Measurements from ENCODE around the gene ASAH2. TPM values are rescaled to one million over a fixed set of nuclear protein-coding genes. Genes with fewer than 3 reads are reported as not detected.
"Not testable (repeated sequence)": the region's sequence is repeated elsewhere in the genome, so short reads cannot be mapped to it uniquely, and the experiment has no call there.

Gene ASAH2
- total RNA-seq, 1 donor = 0.21 TPM

DNA sequence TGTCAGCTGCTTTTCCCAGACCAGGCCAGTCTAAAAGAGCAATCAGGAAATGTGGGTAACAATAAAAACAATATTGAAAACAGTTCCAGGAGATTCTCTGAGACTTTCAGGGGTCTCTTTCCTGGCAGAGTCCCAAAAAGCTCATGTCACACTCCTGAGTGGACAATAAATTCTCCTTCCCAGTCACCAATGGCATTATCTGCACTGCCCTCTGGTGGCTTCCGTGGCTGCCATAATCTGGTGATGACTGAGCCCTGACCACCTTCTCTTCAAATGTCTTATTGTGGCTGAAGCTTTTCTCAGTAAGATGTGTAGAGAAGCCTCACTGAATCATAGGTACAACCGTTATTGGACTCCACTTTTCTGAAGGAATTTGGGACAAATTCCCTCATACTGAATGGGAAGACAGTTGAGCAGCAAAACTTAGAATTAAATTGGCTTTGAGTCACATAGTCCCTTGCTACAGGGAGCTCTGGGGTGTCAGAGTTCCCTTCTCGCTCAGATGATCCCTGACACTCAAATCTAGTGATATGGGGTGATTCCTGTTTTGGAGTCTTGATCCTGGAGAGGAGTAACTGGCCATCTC lies 24.4 kb upstream of the ASAH2 start:
- no peaks in the 10 kb centered on the region for H3K9me3 ChIP-seq (ENCODE audit: low read depth, low read length)
- no peaks in the 10 kb centered on the region for H3K4me1 ChIP-seq (ENCODE audit: insufficient read depth, low read length)
- no peak overlapping the region for H3K4me3 ChIP-seq (ENCODE audit: low read length)
- H3K27me3 ChIP-seq (ENCODE audit: insufficient read depth, low read length) = peaks cover 4% of the 10 kb centered on the region

DNA sequence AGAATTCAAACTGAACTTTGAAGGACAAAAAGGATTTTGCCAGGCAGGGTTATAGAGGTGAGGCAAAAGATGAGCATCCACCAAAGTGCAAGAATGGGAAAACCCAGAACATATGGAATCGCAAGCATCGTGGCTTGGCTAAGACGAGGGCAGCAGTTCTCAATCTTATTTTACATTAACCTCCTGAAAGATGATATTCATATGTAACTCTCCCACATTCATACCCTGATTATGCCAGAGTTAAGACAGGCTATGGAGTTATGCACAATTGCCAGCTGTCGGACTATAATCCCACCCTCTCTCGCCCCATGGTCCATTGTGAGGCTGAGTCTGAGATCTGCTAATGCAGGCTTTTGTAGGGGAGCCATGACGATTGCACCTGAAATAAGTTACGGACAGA lies 21.2 kb upstream of the ASAH2 start:
- Histone ChIP-seq H3K9me3 (ENCODE audit: low read depth, low read length) (no peaks in the 10 kb centered on the region), H3K4me3 (ENCODE audit: low read length) (no peak overlapping the region), H3K27me3 (ENCODE audit: insufficient read depth, low read length) (peaks cover 3% of the 10 kb centered on the region), H3K4me1 (ENCODE audit: insufficient read depth, low read length) (no peaks in the 10 kb centered on the region)

DNA sequence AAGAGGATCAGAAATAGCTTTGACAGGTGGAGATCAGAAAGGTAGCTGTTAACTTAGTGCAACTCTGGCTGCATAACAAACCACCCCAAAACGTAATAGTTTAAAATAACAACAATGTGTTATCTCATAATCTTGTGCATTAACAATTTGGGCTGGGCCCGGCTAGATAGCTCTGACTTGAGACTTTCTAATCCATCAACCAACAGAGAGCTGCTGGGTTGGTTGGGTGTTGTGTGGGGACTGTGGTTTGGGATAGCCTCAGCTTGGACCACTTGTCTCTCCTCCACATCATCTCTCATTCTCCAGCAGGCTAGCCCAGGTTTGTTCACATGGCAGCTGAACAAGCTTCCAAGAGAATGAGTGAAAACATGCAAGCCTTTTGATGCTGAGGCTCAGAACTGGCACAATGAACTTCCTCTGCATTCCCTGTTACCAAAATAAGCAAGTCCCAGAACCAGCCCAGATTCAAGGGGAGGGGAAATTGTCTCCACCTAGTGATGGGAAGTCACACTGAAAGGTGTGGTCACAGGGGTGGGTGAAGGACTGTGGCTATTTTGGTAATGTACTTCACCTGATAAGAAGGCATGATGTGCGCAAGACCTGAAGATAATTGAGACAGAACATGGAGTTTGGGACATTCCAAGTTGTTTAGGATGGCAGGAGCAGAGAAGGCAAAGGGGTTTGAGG lies 20.4 kb upstream of the ASAH2 start:
- Histone ChIP-seq H3K4me3 (ENCODE audit: low read length) (no peak overlapping the region), H3K27me3 (ENCODE audit: insufficient read depth, low read length) (peaks cover 3% of the 10 kb centered on the region), H3K4me1 (ENCODE audit: insufficient read depth, low read length) (no peaks in the 10 kb centered on the region), H3K9me3 (ENCODE audit: low read depth, low read length) (no peaks in the 10 kb centered on the region)

DNA sequence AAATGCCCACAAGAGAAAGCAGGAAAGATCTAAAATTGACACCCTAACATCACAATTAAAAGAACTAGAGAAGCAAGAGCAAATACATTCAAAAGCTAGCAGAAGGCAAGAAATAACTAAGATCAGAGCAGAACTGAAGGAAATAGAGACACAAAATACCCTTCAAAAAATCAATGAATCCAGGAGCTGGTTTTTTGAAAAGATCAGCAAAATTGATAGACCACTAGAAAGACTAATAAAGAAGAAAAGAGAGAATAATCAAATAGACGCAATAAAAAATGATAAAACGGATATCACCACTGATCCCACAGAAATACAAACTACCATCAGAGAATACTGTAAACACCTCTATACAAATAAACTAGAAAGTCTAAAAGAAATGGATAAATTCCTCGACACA lies 16.6 kb upstream of the ASAH2 start:
- H3K4me1 ChIP-seq (ENCODE audit: insufficient read depth, low read length); H3K9me3 ChIP-seq (ENCODE audit: low read depth, low read length); H3K4me3 ChIP-seq (ENCODE audit: low read length); H3K27me3 ChIP-seq (ENCODE audit: insufficient read depth, low read length): not testable (repeated sequence)

DNA sequence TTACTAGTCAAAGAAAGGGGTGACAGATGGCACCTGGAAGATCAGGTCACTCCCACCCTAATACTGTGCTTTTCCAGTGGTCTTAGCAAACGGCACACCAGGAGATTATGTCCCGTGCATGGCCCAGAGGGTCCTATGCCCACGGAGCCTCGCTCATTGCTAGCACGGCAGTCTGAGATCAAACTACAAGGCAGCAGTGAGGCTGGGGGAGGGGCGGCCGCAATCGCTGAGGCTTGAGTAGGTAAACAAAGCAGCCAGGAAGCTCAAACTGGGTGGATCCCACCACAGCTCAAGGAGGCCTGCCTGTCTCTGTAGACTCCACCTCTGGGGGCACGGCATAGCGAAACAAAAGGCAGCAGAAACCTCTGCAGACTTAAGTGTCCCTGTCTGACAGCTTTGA lies 11.3 kb upstream of the ASAH2 start:
- not testable (repeated sequence) for H3K4me1 ChIP-seq (ENCODE audit: insufficient read depth, low read length); H3K9me3 ChIP-seq (ENCODE audit: low read depth, low read length); H3K4me3 ChIP-seq (ENCODE audit: low read length); H3K27me3 ChIP-seq (ENCODE audit: insufficient read depth, low read length)

DNA sequence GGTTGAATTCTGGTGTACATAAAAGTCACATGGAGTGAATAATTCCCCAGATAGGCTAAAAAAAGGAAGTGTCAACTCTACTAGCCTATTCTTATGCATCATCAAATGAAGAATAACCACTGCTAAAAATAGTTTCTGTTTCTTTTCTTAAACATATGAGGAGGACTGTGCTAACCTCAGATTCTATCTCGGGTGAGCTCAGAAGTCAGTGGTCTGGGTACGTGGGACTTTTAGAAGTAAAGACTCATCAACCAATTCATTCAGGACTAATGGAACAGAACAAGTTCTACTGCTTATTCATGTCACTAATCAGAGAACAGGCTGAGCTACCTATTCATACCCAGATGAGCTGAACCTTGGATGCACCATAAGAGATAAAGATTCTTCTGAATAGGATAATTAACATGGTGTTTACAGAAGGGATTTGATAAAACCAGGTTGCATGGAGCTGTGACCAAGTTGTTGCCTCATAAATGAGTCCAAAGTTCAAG lies 9.5 kb upstream of the ASAH2 start:
- no peaks in the 10 kb centered on the region for H3K9me3 ChIP-seq (ENCODE audit: low read depth, low read length)
- peaks cover 7% of the 10 kb centered on the region for H3K4me1 ChIP-seq (ENCODE audit: insufficient read depth, low read length)
- H3K27me3 ChIP-seq (ENCODE audit: insufficient read depth, low read length) = no peaks in the 10 kb centered on the region
- H3K4me3 ChIP-seq (ENCODE audit: low read length) = no peak overlapping the region

DNA sequence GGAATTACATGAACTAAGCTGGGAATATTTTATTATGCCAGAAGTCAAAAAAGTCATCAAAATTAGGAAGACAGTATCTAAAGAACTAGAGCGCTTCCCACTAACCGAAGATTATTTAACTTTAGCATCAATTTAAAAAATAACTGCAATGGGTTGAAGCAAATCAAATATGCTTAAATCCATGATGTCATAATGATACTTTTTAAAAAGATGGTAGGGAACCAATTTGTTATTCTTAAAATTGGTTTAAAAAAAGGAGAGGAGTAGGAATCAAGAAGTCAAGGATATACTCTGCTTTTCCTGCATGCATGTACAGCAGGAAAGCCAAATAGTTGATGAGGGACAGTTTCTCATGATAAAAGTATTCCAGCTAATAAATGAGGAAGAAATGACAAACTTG lies 3.2 kb upstream of the ASAH2 start:
- H3K4me3 ChIP-seq (ENCODE audit: low read length) = no peak overlapping the region
- no peaks in the 10 kb centered on the region for H3K9me3 ChIP-seq (ENCODE audit: low read depth, low read length)
- no peaks in the 10 kb centered on the region for H3K4me1 ChIP-seq (ENCODE audit: insufficient read depth, low read length)
- peaks cover 4% of the 10 kb centered on the region for H3K27me3 ChIP-seq (ENCODE audit: insufficient read depth, low read length)

DNA sequence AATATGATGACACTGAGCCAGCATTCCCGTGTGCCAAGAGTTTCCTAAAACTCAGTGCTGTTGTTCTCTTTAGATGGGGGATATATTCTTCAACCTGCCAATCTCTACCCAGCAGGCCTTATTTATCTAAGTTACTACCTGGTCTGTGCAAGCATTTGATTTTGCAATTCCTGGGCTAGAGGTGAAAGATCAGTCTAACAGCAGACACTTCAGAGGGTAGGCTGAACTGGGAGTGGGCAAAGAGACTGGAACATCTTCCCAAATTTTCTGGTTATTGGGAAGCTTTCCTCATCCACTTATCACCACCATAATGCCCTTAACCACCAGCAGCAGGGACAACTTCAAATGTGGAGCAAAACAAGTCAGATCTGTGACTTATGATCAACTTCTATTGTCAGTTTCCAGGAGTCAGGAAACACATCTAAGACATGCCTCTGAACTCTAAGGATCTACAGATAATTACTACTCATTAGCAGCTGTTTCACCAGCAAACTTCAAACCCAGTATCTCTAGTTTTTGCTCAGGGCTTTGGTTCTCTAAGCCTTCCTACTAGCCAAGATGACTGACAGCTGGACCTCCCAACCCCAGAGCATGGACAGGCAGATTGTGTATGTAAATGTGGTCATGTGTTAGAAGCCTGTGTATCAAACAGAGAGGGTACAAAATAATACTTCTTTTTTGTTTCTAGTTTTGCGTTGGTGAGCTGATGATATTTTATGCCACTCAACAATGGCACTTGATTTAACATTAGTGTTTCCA lies 1.0 kb downstream of the ASAH2 start:
- Histone ChIP-seq H3K4me3 (ENCODE audit: low read length) (no peak overlapping the region), H3K9me3 (ENCODE audit: low read depth, low read length) (no peaks in the 10 kb centered on the region), H3K27me3 (ENCODE audit: insufficient read depth, low read length) (peaks cover 4% of the 10 kb centered on the region), H3K4me1 (ENCODE audit: insufficient read depth, low read length) (no peaks in the 10 kb centered on the region)

DNA sequence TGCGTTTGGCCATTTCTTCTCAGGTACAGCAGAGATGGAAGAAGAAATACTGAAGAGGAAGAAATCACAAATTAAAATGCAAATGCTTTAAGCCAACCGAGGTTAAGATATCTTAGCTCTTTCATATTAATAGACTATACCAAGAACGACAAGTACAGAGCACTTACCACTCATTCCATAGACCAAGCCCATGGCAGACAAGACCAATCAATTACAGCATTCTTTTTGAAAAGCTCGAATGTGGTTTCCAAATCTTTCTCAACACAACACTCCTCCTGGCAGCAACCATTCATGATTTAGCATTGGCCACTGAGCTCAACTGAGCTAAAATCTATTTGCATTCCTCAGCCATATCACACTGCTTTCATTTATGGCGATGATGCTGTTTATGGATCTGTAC lies 2.7 kb downstream of the ASAH2 start:
- no peaks in the 10 kb centered on the region for H3K9me3 ChIP-seq (ENCODE audit: low read depth, low read length)
- H3K4me1 ChIP-seq (ENCODE audit: insufficient read depth, low read length) = no peaks in the 10 kb centered on the region
- H3K4me3 ChIP-seq (ENCODE audit: low read length) = no peak overlapping the region
- H3K27me3 ChIP-seq (ENCODE audit: insufficient read depth, low read length) = peaks cover 4% of the 10 kb centered on the region

DNA sequence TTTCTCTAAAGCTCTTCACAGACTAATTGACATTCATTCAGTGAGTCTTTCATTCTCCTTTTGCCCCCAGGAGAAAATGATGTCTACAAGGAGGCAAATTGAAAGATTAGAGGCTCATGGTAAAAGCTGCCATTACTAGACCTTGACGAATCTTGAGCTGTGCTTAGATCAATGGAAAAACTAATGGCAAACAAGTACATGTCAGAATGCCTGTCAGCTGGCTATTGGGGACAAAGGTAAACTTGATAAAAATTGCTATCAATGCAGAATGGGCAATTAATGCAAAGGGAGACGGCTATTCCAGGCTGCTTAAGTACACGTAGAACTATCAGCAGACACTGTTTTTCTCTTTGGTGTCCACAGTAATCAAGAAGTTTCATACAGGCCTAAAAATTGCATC lies 3.3 kb downstream of the ASAH2 start:
- Histone ChIP-seq H3K9me3 (ENCODE audit: low read depth, low read length) (no peaks in the 10 kb centered on the region), H3K4me1 (ENCODE audit: insufficient read depth, low read length) (no peaks in the 10 kb centered on the region), H3K4me3 (ENCODE audit: low read length) (no peak overlapping the region), H3K27me3 (ENCODE audit: insufficient read depth, low read length) (peaks cover 4% of the 10 kb centered on the region)

DNA sequence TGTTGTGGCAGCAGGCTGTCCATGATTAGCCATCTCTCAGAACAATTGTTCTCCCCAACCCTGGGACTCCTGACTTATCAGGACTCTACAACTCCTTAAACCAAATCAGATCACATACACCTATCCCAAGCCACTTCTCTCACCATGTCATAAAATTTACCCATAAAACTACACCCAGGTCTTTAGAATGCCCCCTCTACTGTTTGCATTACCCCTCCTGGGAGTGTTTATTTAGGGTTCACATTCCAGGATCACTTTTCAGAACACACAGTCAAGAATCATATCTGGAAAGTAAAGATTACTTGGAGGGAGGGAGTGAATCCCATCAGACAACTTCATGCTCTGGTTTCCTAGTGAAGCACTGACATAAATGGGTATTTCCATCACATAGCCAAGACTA lies 7.1 kb downstream of the ASAH2 start:
- Histone ChIP-seq H3K27me3 (ENCODE audit: insufficient read depth, low read length) (no peaks in the 10 kb centered on the region), H3K4me1 (ENCODE audit: insufficient read depth, low read length) (no peaks in the 10 kb centered on the region), H3K9me3 (ENCODE audit: low read depth, low read length) (no peaks in the 10 kb centered on the region), H3K4me3 (ENCODE audit: low read length) (no peak overlapping the region)

DNA sequence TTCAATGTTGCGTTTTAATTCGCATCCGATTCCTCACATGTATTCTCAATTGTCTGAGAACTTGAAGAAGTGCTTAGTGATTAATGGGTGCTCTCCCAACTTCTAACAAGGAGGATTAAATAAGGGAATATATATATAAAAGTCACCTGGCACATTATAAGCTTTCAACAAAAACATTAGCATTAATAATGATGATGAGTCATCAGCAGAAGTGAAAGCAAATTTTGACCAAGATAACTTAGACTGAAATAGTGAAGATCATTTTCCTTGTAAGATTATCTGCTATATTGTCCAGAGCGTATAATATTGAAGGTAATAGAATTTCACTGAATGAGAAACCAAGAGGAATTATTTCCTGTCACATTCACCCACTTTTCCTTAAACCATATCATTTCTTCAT lies 8.5 kb downstream of the ASAH2 start:
- H3K4me1 ChIP-seq (ENCODE audit: insufficient read depth, low read length) = no peaks in the 10 kb centered on the region
- no peak overlapping the region for H3K4me3 ChIP-seq (ENCODE audit: low read length)
- H3K9me3 ChIP-seq (ENCODE audit: low read depth, low read length) = no peaks in the 10 kb centered on the region
- H3K27me3 ChIP-seq (ENCODE audit: insufficient read depth, low read length) = peaks cover 2% of the 10 kb centered on the region

DNA sequence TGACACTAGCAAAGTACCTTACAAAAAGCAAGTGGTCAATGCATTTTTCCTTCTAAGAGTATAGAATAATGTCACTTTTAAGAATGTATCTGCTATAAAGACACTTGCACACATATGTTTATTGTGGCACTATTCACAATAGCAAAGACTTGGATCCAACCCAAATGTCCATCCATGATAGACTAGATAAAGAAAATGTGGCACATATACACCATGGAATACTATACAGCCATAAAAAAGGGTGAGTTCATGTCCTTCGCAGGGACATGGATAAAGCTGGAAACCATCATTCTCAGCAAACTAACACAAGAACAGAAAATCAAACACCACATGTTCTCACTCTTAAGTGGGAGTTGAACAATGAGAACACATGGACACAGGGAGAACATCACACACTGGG lies 9.8 kb downstream of the ASAH2 start:
- not testable (repeated sequence) for H3K4me3 ChIP-seq (ENCODE audit: low read length); H3K27me3 ChIP-seq (ENCODE audit: insufficient read depth, low read length); H3K9me3 ChIP-seq (ENCODE audit: low read depth, low read length); H3K4me1 ChIP-seq (ENCODE audit: insufficient read depth, low read length)

DNA sequence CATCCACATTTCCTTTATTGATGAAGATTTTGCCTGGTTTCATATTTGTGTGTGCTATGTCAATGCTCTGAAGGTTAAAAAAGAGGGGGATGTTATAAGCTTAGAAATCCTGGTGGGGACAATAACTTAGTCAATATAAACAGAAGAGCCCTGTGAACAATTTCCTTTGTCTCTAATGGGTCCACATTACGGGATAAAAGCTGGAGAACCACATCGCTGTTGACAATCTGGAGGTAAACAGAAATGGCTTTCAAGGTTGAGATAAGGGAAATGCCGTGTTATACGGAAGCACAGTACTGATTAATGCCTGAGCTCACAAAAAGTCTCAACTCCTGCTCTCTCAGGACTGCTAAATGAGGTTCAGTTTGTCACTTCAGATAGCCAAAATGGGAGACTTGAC lies 16.8 kb downstream of the ASAH2 start:
- H3K27me3 ChIP-seq (ENCODE audit: insufficient read depth, low read length) = peaks cover 2% of the 10 kb centered on the region
- H3K4me3 ChIP-seq (ENCODE audit: low read length) = no peak overlapping the region
- H3K4me1 ChIP-seq (ENCODE audit: insufficient read depth, low read length) = no peaks in the 10 kb centered on the region
- H3K9me3 ChIP-seq (ENCODE audit: low read depth, low read length) = no peaks in the 10 kb centered on the region

DNA sequence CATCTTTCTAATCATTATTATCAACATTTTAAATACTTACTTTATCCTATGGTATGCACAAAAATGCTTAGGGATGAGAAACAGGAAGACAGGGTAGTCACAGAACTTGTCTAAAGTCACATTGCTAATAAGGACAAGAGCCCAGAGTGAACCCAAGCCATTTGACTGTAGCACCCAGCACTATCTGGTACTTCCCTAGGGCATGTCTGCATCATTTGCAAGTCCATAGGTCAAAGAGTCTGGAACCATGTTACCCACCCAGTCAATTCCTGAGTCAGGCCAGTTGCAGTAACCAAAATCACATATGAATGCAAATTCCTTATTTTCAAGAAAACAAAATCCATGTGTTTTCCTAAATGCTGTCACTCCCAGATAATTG lies 19.1 kb downstream of the ASAH2 start:
- no peaks in the 10 kb centered on the region for H3K27me3 ChIP-seq (ENCODE audit: insufficient read depth, low read length)
- no peak overlapping the region for H3K4me3 ChIP-seq (ENCODE audit: low read length)
- H3K4me1 ChIP-seq (ENCODE audit: insufficient read depth, low read length) = no peaks in the 10 kb centered on the region
- H3K9me3 ChIP-seq (ENCODE audit: low read depth, low read length) = no peaks in the 10 kb centered on the region
